HUDEP-2 (cell line): ENCODE results near the gene GNAZ.
"Not testable (repeated sequence)": the region's sequence is repeated elsewhere in the genome, so short reads cannot be mapped to it uniquely, and the experiment has no call there.

Source experiments
- DNase-seq, 76 experiments: peaks; one replicate each; lab custom pipeline; 2025; ENCODE audit not compliant: unreplicated experiment in 76 of 76; lab: John Stamatoyannopoulos, UW

GNAZ gene

DNA sequence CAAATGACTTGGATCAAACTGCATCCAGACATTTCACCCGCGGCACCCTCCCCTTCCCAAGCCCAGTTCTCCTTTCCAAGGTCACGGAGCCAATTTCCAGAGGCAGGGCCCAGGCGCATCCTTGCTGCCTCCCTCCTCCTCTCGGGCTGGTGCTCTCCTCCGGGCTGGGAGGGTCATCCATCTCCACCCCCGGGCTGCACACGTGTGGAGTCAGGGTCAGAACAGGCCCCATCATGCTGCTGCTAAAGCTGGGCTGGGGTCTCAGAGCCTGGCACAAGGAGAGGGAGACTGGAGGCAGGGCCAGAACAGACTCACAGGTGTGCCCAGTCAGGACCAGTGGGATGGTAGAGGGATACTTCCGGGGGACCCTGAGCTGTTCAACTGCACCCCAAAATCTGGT is 57.5 kb downstream of the GNAZ start:
- no peak for DNase-seq

DNA sequence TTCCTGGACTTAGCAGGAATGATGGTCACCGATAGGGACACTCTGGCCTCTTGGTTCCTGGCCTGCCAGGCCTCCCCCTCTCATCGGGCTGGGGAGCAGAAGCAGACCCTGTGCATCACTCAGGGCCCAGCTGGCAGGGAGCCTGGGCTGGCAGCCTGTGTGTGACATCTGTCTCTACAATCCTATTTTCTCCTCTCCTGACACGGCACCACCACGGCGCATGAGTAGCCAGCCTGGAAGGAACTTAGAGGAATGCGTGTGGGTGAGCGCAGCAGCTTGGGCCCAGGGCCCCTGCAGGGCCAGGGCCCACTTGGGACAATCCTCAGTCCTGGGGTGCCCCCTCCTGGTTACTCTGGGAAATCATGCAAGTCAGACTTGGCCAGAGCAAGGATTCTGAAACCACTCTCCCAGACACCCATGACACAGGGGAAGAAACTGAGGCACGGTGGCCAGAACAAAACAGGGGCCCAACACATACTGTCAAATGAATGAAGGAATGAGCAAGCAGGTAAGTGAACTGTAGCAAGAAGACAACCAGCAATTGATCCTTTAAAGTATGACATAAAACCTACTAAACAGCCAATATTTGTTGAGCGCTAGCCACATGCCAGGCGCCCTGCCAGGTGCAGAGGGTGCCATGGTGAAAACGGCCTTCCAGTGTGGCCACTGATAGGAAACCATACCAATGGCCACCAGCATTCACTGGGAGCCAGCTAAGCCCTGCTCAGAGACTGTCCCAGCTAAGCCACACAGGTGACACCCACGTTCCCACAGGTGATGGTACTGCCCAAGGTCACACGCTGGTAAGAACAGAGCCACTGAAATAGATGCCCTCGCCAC is 58.2 kb downstream of the GNAZ start:
- peak in 53 of 76 experiments; percentile 2 to 63 (median 30) for DNase-seq

DNA sequence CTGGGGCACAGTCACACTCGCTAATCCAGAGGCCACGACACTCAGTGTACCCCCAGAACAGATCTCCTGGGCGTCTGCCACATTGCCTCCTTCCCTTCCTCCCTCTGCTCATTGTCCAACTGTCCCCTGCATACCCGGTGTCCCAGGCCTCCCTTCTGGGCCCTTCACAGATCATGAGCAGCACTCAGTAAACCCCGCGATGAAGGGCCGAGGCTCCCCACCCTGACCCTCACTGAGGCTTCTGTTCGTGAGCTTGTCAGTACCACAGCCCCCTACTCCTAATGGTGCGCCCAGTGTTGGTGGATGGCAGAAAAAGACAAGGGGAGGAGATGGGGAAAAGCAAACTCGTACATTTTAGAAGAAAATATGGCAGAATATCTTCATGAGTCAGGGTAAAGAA is 58.8 kb downstream of the GNAZ start:
- no peak for DNase-seq

DNA sequence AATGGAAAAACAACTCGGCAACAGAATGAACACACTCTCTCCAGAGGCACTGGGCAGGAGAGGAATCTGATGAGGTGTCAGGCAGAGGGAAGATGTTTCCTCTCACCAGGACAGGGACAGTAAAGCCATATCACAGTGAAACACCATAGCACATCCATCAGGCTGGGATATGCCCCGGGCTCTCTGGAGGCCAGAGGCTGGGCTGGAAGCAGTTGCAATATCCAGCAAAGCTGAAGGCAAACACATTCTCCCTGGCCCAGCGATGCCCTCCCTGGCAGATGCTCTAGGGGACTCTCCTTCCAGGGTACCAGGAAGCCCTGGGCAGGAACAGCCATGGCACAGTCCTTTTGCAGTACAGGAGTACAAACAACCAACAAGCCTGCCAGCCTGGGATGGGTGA is 60.4 kb downstream of the GNAZ start:
- no peak for DNase-seq

DNA sequence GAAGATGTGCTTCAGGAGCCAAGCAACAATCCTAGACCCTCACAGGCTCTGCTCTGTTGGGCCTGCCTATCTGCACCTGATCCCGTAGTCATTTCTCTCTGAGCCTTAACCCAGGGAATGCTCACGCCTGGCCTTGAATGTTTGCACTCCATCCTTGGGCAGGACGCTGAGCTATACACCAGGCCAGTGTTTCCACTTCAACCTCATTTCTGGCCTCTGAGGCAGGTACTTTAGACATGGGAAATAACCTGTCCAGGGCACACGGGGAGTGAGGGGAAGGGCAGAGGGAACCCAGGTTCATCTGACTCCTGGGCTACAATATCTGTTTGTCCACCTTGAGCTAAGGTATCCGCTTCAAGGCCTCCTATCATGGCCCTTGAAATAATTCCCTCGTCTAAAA is 61.6 kb downstream of the GNAZ start:
- DNase-seq, result no peak

DNA sequence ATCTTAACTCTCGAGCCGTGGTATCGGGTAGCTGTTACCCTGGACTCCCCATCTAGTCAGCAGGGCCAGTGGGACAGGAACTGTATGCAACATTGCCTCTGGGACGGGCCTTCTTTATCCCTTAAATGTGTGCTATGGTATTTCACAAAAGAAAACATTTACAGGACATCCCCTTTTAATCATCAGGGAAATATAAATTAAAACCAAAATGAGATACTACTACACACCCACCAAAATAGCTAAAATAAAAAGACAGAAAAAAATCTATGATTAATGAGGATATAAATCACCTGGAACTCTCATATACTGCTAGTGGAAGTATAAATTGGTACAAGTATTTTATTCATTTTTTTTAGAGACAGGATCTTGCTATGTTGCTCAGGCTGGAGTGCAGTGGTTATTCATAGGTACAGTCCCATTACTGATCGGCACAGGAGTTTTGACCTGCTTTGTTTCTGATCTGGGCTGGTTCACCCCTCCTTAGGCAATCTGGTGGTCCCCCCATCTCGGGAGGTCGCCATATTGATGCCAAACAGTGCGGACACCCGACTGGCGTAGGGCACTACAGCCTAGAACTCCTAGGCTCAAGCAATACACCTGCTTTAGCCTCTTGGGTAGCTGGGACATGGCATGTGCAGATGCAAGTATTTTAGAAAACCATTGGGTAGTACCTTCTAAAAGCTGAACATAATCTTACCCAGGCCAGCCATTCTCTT is 62.2 kb downstream of the GNAZ start:
- no peak for DNase-seq

DNA sequence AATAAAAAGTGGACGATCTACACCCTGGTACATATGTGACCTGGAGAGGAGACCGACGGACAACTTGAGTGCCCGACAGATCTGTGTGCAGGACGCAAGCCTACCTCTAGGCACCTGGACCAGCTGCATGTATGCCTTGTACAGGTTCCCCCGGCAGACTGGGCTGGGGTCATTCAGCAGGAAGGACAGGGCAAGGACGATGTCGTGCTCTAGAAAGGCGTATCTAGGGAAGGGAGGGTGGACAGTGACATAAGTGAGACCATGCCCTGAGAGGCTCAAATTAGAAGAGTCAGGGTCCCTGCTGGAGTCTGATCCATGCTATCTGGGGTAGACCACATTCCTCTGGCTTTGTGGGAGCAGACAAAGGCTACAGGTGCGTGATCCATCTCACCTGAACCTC is 63.6 kb downstream of the GNAZ start:
- no peak for DNase-seq

DNA sequence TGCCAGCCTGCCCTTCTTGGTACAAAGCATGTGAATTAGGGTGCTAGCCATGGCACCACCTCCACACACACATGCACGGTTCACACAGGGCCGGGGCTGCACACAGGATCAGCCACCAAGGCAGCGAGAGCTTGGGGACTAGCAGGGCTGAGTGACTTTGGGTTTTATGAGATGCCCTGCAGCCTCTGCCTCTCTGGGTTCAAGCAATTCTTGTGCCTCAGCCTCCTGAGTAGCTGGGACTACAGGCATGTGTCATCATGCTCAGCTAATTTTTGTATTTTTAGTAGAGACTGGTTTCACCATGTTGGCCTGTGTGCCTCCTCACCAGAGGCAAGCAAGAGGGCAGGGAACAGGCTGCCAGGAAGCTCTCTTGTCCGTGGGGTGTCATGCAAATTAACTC is 66.7 kb downstream of the GNAZ start:
- not testable (repeated sequence) for DNase-seq

DNA sequence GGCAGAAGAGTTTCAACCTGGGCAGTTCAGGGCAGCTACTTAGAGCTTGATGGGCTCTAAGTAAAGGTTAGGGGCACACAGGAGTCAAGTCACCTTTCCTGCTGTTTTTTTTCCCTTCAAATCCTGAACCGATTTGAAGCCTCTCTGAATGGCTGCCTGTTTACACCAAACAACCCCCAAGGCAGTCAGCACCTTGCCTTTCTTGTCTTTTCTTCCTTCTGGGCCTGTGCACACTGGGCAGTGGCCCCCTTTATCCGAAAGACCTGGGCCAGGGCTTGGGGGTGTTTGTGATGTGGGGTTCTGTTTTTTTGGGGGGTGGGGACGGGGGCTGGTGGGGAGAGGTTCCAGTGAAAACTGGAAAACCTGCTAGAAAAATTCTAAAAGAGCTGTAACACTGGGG is 67.1 kb downstream of the GNAZ start:
- no peak for DNase-seq

DNA sequence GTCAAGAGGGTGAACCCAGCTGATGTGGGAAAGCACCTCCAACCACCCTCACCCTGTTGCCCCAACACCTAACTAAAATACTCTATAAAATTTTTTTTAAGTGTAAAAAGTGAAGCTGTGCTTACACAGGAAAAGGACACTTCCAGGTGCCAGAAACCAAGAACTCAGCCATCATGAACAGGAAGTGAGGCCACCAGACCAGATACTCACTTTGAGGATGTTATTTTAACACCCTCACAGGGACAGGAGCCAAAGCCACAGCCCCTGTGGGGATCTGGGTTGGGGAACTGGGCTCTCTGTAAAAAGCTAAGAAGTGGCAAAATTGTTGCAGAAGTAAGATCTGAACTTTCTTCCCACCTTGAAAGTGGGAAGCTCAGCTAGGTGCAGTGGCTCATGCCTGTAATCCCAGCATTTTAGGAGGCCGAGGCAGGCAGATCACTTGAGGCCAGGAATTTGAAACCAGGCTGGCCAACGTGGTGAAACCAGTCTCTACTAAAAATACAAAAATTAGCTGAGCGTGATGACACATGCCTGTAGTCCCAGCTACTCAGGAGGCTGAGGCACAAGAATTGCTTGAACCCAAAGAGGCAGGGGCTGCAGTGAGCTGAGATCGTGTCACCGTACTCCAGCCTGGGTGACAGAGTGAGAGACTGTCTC is 67.7 kb downstream of the GNAZ start:
- DNase-seq, result no peak

DNA sequence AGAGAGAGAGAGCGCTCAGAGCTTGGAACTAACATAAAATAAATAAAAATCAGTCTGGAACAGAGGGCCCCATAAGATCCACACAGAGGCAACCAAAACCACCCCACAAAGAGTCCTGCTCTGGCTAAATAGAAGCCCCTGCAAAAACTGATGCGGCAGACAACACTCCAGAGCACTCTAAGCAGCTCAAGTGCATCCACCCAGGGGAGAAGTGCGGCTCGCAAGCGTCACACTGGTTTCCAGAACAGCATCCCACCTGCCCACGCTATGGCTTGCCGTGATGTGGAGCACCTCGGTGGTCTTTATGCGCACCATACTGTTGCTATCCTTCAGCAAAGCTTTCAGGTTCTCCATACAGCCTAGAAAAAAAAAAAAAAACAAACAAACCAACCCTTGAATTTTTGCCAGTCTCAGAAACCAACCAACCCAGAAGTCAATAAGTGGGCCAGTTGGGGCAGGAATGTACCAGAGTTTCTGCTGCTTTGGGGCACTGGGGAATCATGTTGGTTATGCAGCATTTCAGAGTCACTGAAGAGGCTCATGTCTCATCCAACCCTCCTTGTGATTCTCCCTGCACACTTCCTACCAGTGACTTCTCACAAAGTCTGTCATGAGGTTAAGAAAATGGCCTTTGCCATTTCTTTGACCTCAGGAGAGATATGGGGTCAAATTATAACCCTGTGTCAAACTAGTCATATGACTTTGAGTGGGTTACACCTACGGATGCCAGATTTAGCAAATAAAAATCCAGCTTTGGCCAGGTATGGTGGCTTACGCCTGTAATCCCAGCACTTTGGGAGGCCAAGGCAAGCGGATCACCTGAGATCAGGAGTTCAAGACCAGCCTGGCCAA is 68.5 kb downstream of the GNAZ start:
- no peak for DNase-seq

DNA sequence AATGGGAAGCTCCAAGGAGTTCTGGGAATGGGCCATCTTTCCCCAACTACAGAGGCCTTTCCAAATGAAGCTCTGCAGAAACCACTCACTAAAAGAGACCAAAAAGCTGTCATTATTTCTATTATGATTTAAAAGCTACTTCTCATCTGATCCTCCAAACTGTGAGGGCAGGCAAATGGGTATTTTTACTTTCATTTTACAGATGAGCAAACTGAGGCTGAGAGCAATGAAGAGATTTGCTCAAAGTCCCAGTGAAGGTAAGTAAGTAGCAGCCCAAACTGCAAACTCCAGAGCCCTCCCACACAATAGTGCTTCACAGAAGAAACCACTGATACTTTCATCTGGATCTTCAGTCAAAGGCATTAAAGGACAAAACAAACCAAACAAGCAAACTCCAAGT is 70.1 kb downstream of the GNAZ start:
- DNase-seq, result no peak

DNA sequence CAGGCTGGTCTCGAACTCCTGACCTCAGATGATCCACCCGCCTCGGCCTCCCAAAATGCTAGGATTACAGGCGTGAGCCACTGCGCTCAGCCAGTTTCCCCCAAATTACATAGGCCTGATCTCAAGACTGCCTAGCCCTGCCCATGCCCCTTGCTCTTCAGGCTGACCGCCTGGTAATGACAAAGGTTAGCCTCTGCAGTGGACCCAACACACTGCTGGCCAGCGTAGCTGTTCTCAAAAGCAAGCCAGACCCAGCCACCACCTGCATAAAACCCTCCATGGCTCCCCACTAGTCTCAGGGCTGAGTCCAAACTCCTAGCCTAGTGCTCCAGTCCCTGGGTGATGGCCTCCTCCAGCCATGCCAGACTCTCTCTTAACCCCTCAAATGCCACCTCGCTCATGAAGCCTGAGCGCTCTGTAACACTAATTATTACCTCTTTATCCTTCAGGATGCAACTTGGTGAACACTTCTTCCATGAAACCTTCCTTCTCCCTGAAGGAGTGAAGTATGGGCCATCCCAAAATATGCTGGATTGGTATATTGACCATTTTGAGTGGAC is 72.3 kb downstream of the GNAZ start:
- DNase-seq, result no peak

DNA sequence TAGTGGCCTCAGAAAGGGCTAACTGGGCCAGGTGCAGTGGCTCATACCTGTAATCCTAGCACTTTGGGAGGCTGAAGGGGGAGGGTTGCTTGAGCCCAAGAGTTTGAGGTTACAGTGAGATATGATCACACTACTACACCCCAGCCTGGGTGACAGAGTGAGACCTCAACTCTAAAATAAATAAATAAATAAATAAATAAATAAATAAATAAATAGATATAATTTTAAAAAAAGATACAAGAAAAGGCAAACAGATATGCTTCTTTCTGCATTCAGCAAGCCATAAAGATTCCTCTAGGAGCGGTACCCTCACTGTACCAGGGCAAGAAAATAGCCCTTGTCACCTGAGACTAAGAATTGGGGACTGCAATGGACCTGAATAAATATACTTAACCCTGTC is 72.8 kb downstream of the GNAZ start:
- DNase-seq, result no peak

DNA sequence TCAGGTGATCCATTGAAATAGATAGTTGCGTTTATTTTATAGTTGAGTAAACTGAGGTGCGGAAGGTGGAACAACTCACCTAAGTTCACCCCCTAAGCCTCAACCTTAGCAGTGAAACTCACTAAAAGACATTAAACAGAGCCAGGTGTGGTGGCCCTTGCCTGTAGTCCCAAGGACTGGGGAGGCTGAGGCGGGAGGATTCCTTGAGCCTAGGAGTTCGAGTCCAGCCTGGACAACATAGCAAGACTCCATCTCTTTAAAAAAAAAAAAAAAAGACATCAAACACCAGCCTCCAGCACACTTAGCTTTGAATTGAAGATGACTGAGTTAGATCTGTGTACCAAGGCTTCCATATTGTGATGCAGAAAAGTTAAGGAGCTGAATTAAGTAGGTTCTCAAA is 74.1 kb downstream of the GNAZ start:
- DNase-seq, result no peak

DNA sequence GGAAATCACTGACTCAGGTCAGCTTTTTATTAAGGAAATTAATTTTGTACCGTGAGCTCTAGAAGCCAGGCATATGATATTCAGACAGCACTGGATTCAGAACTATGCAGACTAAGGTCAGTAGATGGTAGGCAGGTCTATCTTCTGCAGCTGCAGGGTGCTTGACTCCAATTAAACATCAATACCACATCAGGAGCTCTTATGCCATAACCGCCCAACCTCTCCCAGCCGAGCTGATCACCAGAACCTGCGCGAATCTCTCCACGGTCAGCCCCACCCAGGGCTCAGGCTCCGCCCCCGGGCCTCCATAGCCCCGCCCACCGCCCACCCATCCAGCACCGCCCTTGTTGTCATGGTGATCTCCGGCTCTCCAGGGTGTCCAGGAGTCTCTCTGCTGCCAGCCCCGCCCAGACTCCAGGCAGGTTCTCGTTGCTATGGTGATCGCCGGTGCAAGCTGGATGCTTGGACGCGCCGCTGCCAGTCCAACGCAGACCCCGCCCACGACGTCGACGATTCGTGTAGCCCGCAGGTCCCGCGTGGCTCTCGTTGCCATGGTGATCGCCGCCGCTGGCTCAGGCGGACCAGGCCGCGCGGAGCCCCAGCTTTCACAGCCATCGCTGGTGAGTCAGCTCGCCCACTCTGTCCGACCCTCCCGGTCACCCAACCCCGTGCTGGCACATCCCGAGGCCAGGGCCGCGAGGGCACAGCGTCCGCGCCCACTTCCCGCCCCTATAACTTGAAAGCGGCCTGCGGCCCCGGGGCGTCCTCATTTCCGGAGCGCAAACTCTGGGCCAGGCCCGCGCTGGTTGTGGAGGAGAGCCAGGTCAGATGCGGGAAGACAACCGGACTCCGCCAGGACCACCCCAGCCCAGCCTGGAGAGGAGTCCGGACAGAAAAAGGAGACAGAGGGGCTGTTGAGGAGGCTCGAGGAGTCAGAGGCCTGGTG is 74.9 kb downstream of the GNAZ start, which contains the start of gene RAB36:
TSS of gene RAB36 (plus strand) at position 546 of the 946 bp plus-strand sequence. CDS start 1,140 bp downstream, outside the sequence.
- peak in 61 of 76 experiments; percentile 4 to 82 (median 53) for DNase-seq

DNA sequence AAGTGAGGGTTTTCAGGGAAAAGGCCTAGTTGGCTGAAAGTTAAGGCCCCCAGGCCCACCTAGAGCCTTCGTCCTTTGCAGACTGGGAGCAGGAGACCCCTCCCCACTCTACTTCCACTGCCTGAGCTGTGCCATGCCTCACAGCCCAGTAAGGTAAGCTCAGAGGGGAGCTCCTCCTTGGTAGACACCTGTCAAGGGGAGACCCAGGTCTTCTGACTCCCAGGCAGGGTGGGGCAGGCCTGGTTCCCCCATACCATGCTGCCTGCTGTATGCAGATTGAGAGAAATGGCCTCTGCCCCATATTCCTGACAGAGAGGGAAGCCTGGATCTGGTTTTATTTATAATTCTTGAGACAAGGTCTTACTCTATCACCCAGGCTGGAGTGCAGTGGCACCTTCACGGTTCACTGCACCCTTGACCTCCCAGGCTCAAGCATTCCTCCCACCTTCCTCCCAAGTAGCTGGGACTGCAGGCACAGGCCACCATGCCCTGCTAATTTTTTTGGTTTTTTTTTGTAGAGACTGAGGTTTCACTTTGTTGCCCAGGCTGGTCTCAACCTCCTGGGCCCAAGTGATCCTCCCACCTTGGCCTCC is 75.7 kb downstream of the GNAZ start:
- DNase-seq, result no peak

DNA sequence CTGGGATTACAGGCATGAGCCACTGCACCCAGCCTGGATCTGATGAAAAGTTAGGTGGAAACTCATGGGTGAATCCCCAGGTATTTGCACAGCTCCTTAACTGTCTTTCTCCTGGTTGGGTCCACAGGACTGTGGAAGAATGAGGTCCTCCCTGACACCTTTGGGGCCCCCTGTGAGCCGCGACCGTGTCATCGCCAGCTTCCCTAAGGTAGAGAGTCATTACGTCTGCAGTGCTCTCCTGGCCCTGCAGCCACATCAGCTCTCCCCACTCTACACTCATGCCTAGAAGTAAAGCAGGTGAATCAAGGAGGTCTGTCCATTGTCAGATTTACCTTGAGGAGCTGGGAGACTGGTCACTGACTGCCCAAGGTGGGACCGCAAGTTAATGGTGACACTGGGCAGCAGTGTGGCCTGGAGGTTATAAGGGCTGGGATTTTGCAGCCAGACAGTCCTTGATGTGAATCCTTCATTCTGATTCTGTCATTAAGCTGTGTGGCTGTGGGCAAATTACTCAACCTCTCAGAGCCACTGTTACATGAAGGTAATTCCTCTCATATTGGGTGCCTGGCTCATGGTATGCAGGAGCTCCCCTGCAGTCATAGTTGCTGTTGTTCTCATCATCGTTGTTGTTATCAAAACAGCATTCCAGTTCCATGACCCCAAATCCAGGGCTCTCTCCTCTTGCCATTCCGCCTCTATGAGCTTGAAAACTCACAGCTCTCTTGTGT is 76.3 kb downstream of the GNAZ start:
- no peak for DNase-seq
